ENCODE measurements around the gene DNAH2.

- TF ChIP-seq POLR2AphosphoS5 (IDR thresholded peaks at IDR 0.05; ENCODE audit: low read depth, low read length) (no peak), CTCF (IDR thresholded peaks at IDR 0.05) (no peak), CHD2 (IDR thresholded peaks at IDR 0.05; ENCODE audit: low read length, partially characterized antibody) (no peak), YY1 (IDR thresholded peaks at IDR 0.05; ENCODE audit: low read depth) (no peak)
These were observed 15.5 kb downstream of the DNAH2 start for GRCh38 chr17:7732981-7733539.

Measured in SK-N-SH (cell line).